ENCODE results near the gene LAMC1. TPM values are rescaled to one million over a fixed set of nuclear protein-coding genes. Genes with fewer than 3 reads are reported as not detected.

Gene LAMC1
- total and polyA plus RNA-seq, 2 of the 4 experiments (the other 2 are of a cell fraction) = 249 to 394 TPM

DNA sequence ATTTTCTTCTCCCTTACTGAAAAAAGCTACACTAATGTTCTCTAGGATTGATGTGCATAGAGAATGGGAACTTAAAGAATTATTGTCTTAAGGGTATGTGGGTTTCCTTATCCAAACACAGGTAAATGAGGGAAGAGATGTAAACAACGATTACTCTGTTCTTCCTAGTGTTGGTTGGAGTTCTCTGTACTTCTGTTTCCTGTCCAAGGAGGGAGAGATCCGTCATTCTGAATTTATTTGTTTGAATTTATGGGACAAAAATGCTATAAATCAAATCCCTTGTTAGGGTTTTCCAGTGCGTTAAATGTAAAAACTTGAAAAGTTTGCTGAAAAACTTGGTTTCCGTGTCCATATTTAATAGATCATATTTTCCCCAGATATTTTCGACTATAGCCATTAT is 29.6 kb downstream of the LAMC1 start:
- H2AK9ac ChIP-seq (replicated peaks; ENCODE audit: low read depth, low read length, poor library complexity) = no peak overlapping the region
- peaks cover 92% of the 10 kb centered on the region for H4K20me1 ChIP-seq (ENCODE audit: insufficient read depth, low read length)
- no peak overlapping the region for H2BK5ac ChIP-seq (ENCODE audit: low read depth, low read length, poor library complexity, severe bottlenecking)
- ATAC-seq (ENCODE audit: low read depth) (no peak), DNase-seq (no peak)
- intact Hi-C loops (cut with micrococcal nuclease) (no loop called here), dilution Hi-C loops (cut with HindIII; ENCODE audit: low sequenced_read_pairs, unreplicated experiment) (no loop called here), in situ Hi-C loops (cut with MboI; ENCODE audit: low sequenced_read_pairs) (no loop called here)
- peaks cover 2% of the 10 kb centered on the region for H3K36me3 ChIP-seq (ENCODE audit: control insufficient read depth, insufficient read depth, low read length)
- CTCF ChIA-PET = no interaction called here
- peaks cover 23% of the 10 kb centered on the region for H3K9me1 ChIP-seq (ENCODE audit: insufficient read depth, low read length)
- H3K4me2 ChIP-seq (ENCODE audit: low read depth, low read length) = no peak overlapping the region
- H3K4me3 ChIP-seq (ENCODE audit: insufficient read depth, low read depth, low read length) = no peak overlapping the region
- no CpG with 5 or more reads among the region's 5 CpGs for WGBS, 2 experiments (ENCODE audit: extremely low coverage in 2 of 2, insufficient read length in 1 of 2)
- POLR2A ChIA-PET (ENCODE audit: unreplicated experiment) = no interaction called here
- H2BK15ac ChIP-seq (ENCODE audit: low read depth, low read length) = no peak overlapping the region
- no TSS peak for BruUV-seq (replicated peaks)
- no peak overlapping the region for H2AFZ ChIP-seq (replicated peaks; ENCODE audit: low read length, poor library complexity)
- no peak overlapping the region for H4K5ac ChIP-seq (ENCODE audit: low read depth, low read length)
- H3K9me3 ChIP-seq (ENCODE audit: control insufficient read depth, insufficient read depth, low read length) = no peaks in the 10 kb centered on the region
- no peaks in the 10 kb centered on the region for H3K27me3 ChIP-seq (ENCODE audit: control insufficient read depth, insufficient read depth, low read length)
- H3K9ac ChIP-seq (ENCODE audit: low read depth, low read length) = no peak overlapping the region
- peaks cover 14 to 70% of the 10 kb centered on the region in 2 experiments for H3K79me1 ChIP-seq (ENCODE audit: low read depth in 1 of 2, low read length in 2 of 2)
- no peak overlapping the region for H3K18ac ChIP-seq (ENCODE audit: low read depth, low read length)
- H3K14ac ChIP-seq (replicated peaks; ENCODE audit: low read depth, low read length) = no peak overlapping the region
- H4K8ac ChIP-seq (ENCODE audit: low read depth in 2 of 2, low read length in 2 of 2) = no peak overlapping the region
- H2BK20ac ChIP-seq (ENCODE audit: low read depth, low read length) = no peak overlapping the region
- no peak overlapping the region for H2AK5ac ChIP-seq (ENCODE audit: low read depth, low read length)
- H4K91ac ChIP-seq (ENCODE audit: insufficient read depth, low read depth, low read length) = no peak overlapping the region
- no peak overlapping the region for H3K4ac ChIP-seq (ENCODE audit: low read depth, low read length)
- H3K23ac ChIP-seq (ENCODE audit: low read depth, low read length) = 0 out of 2 replicates have a peak overlapping the region, but pooled peaks have one; percentile 25
- H2BK120ac ChIP-seq (ENCODE audit: low read depth, low read length) = no peak overlapping the region
- no peak for TF ChIP-seq CEBPB (IDR thresholded peaks at IDR 0.05; ENCODE audit: low read depth, low read length)
- TF ChIP-seq FOS (IDR thresholded peaks at IDR 0.05; ENCODE audit: low read depth, low read length) = no peak
- no peak for TF ChIP-seq RCOR1 (IDR thresholded peaks at IDR 0.05; ENCODE audit: insufficient replicate concordance, low read length)
- TF ChIP-seq, protein P1, sequence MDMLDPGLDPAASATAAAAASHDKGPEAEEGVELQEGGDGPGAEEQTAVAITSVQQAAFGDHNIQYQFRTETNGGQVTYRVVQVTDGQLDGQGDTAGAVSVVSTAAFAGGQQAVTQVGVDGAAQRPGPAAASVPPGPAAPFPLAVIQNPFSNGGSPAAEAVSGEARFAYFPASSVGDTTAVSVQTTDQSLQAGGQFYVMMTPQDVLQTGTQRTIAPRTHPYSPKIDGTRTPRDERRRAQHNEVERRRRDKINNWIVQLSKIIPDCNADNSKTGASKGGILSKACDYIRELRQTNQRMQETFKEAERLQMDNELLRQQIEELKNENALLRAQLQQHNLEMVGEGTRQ (IDR thresholded peaks at IDR 0.05; ENCODE audit: low read depth, low read length) = no peak
- no peak for TF ChIP-seq CHD1 (IDR thresholded peaks at IDR 0.05; ENCODE audit: low read depth, low read length)
- TF ChIP-seq BHLHE40 (IDR thresholded peaks at IDR 0.05; ENCODE audit: low read depth, low read length) = no peak
- no peak for TF ChIP-seq NFE2L2 (IDR thresholded peaks at IDR 0.05; ENCODE audit: low read depth, low read length)
- TF ChIP-seq, protein P2, sequence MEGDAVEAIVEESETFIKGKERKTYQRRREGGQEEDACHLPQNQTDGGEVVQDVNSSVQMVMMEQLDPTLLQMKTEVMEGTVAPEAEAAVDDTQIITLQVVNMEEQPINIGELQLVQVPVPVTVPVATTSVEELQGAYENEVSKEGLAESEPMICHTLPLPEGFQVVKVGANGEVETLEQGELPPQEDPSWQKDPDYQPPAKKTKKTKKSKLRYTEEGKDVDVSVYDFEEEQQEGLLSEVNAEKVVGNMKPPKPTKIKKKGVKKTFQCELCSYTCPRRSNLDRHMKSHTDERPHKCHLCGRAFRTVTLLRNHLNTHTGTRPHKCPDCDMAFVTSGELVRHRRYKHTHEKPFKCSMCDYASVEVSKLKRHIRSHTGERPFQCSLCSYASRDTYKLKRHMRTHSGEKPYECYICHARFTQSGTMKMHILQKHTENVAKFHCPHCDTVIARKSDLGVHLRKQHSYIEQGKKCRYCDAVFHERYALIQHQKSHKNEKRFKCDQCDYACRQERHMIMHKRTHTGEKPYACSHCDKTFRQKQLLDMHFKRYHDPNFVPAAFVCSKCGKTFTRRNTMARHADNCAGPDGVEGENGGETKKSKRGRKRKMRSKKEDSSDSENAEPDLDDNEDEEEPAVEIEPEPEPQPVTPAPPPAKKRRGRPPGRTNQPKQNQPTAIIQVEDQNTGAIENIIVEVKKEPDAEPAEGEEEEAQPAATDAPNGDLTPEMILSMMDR (conservative IDR thresholded peaks at IDR 0.05; ENCODE audit: low read depth, low read length) = no peak
- TF ChIP-seq MAFK (IDR thresholded peaks at IDR 0.05; ENCODE audit: low read depth, low read length) = no peak
- TF ChIP-seq MXI1 (IDR thresholded peaks at IDR 0.05; ENCODE audit: borderline replicate concordance, low read depth, low read length) = no peak
- H3K56ac ChIP-seq (ENCODE audit: extremely low read depth, insufficient read depth, low read length) = no peak overlapping the region
- H3K4me1 ChIP-seq (ENCODE audit: control insufficient read depth, insufficient read depth, low read length) = peaks cover 3% of the 10 kb centered on the region
- no peak overlapping the region for H3K27ac ChIP-seq (ENCODE audit: insufficient read depth, low read length)

Measured in IMR-90 (cell line).